GM23338 (cell line): Measurements from ENCODE around the gene RECQL5. TPM values are rescaled to one million over a fixed set of nuclear protein-coding genes. Genes with fewer than 3 reads are reported as not detected.

ENCODE experiments used
- ATAC-seq: fragments of 200-7000 bp; cut with Tn5 transposase; 3 replicates; pipeline ENCODE4 v1.9.1; 2020
- DNase-seq: peaks from one replicate; pipeline ENCODE4 v3.0.0-alpha.2; 2015; ENCODE audit warnings: low spot score
- H2AFZ ChIP-seq: fragments of 200-600 bp; sonication (generic); 2 replicates; pipeline ENCODE4 v1.8.0; 2016; ENCODE audit warnings: antibody characterized with exemption, mild to moderate bottlenecking, moderate library complexity
- H3F3A ChIP-seq: fragments of 200-600 bp; sonication (generic); replicated peaks from 2 replicates; pipeline ENCODE4 v1.8.0; 2017; ENCODE audit warnings: antibody characterized with exemption, mixed run types, low read depth
- H3K27ac ChIP-seq: fragments of 200-600 bp; sonication (generic); 2 replicates; pipeline ENCODE4 v1.6.1; 2016; ENCODE audit warnings: low read depth
- H3K27me3 ChIP-seq: fragments of 200-600 bp; sonication (generic); 2 replicates; pipeline ENCODE4 v1.8.0; 2016; ENCODE audit warnings: mild to moderate bottlenecking, mixed run types, moderate library complexity; ENCODE audit not compliant: insufficient read depth
- H3K36me3 ChIP-seq: fragments of 200-600 bp; sonication (generic); 2 replicates; pipeline ENCODE4 v1.8.0; 2016; ENCODE audit warnings: mild to moderate bottlenecking; ENCODE audit not compliant: insufficient read depth
- H3K4me1 ChIP-seq: fragments of 200-600 bp; sonication (generic); 2 replicates; pipeline ENCODE4 v1.8.0; 2016; ENCODE audit warnings: mild to moderate bottlenecking, moderate library complexity; ENCODE audit not compliant: insufficient read depth
- H3K4me2 ChIP-seq: fragments of 200-600 bp; sonication (generic); 2 replicates; pipeline ENCODE4 v1.7.1; 2017; ENCODE audit warnings: mixed run types
- H3K4me3 ChIP-seq: fragments of 200-600 bp; sonication (generic); 2 replicates; pipeline ENCODE4 v1.6.1; 2016; ENCODE audit warnings: mixed run types
- H3K79me2 ChIP-seq: fragments of 200-600 bp; sonication (generic); replicated peaks from 2 replicates; pipeline ENCODE4 v1.8.0; 2017; ENCODE audit warnings: mild to moderate bottlenecking; ENCODE audit not compliant: insufficient read depth
- H3K9me2 ChIP-seq: fragments of 200-600 bp; sonication (generic); 2 replicates; pipeline ENCODE4 v1.8.0; 2017; ENCODE audit not compliant: insufficient read depth
- H4K20me1 ChIP-seq: fragments of 200-600 bp; sonication (generic); replicated peaks from 2 replicates; pipeline ENCODE4 v1.8.0; 2017; ENCODE audit warnings: mild to moderate bottlenecking; ENCODE audit not compliant: insufficient read depth
- H3K27ac Mint-ChIP-seq: 2 replicates; pipeline ENCODE4 v1.8.0; 2020; ENCODE audit warnings: inconsistent platforms, mild to moderate bottlenecking, moderate library complexity, mixed read lengths
- H3K27me3 Mint-ChIP-seq: 3 replicates; pipeline ENCODE4 v1.8.0; 2022; ENCODE audit warnings: low read depth, mild to moderate bottlenecking, moderate library complexity, mixed read lengths, inconsistent platforms; ENCODE audit not compliant: insufficient read depth, poor library complexity
- H3K36me3 Mint-ChIP-seq: 3 replicates; pipeline ENCODE4 v1.8.0; 2021; ENCODE audit warnings: low read depth, mild to moderate bottlenecking, inconsistent platforms, moderate library complexity, mixed read lengths
- H3K4me1 Mint-ChIP-seq: 3 replicates; pipeline ENCODE4 v1.8.0; 2020; ENCODE audit warnings: mild to moderate bottlenecking, inconsistent platforms, mixed read lengths
- H3K4me3 Mint-ChIP-seq: 3 replicates; pipeline ENCODE4 v1.8.0; 2021; ENCODE audit warnings: moderate library complexity, mild to moderate bottlenecking, inconsistent platforms, mixed read lengths
- H3K9me3 Mint-ChIP-seq: 3 replicates; pipeline ENCODE4 v1.8.0; 2020; ENCODE audit warnings: moderate library complexity, mild to moderate bottlenecking, inconsistent platforms, mixed read lengths
- CREB1 ChIP-seq: fragments of 250-450 bp; sonication (Bioruptor Pico); IDR thresholded peaks from 2 replicates; pipeline ENCODE4 v1.5.0; 2020; ENCODE audit warnings: low read depth, mild to moderate bottlenecking, moderate library complexity
- ETS1 ChIP-seq: IDR thresholded peaks from 2 replicates; pipeline ENCODE4 v1.6.1; 2016; ENCODE audit warnings: antibody characterized with exemption
- EZH2 ChIP-seq: fragments of 200-600 bp; sonication (generic); IDR thresholded peaks from one replicate; pipeline ENCODE4 v1.8.0; 2017; ENCODE audit warnings: antibody characterized with exemption, mild to moderate bottlenecking, low read depth; ENCODE audit not compliant: unreplicated experiment
- EZH2phosphoT487 ChIP-seq: fragments of 200-600 bp; sonication (generic); IDR thresholded peaks from one replicate; pipeline ENCODE4 v1.8.1; 2018; ENCODE audit warnings: antibody characterized with exemption; ENCODE audit not compliant: unreplicated experiment
- JUNB ChIP-seq: IDR thresholded peaks from one replicate; pipeline ENCODE4 v1.6.1; 2016; ENCODE audit warnings: antibody characterized with exemption; ENCODE audit not compliant: unreplicated experiment
- NANOG ChIP-seq: IDR thresholded peaks from 2 replicates; pipeline ENCODE4 v1.6.1; 2016; ENCODE audit warnings: antibody characterized with exemption, borderline replicate concordance
- POLR2AphosphoS5 ChIP-seq: IDR thresholded peaks from 2 replicates; pipeline ENCODE4 v1.6.1; 2016; ENCODE audit warnings: antibody characterized with exemption, low read depth
- STAT1 ChIP-seq: IDR thresholded peaks from one replicate; pipeline ENCODE4 v1.6.1; 2016; ENCODE audit warnings: antibody characterized with exemption; ENCODE audit not compliant: unreplicated experiment
- ZNF114 ChIP-seq: fragments of 250-450 bp; sonication (Bioruptor Pico); IDR thresholded peaks from 2 replicates; pipeline ENCODE4 v1.5.0; 2020; ENCODE audit warnings: mild to moderate bottlenecking, moderate library complexity
- ZNF331 ChIP-seq: fragments of 250-450 bp; sonication (Bioruptor Pico); IDR thresholded peaks from 2 replicates; pipeline ENCODE4 v1.5.0; 2020; ENCODE audit warnings: low read depth, mild to moderate bottlenecking, moderate library complexity
- polyA plus RNA-seq: library from polyadenylated mRNA; unstranded; fragments of >200 nt; fragmentation: Nextera tagmentation; extraction: Ambion mirVana; gene quantifications from 2 replicates; pipeline ENCODE4 v1.2.1, GENCODE V29; 2016
- total RNA-seq: library from RNA; depleted of rRNA; stranded (reverse); fragments of >200 nt; shearing (Covaris generic); gene quantifications from 2 replicates; pipeline ENCODE4 v1.2.3, GENCODE V29; 2014
- TF ChIP-seq, protein P1 (sequence below), 2 experiments: fragments of 200-600 bp in 1 of 2; sonication (generic) in 1 of 2; conservative IDR thresholded peaks; 2 replicates each; pipeline versions ENCODE4 v1.5.1 to v1.6.1; 2016 to 2017; ENCODE audit warnings: antibody characterized with exemption in 2 of 2, low read depth in 2 of 2, mild to moderate bottlenecking in 2 of 2, moderate library complexity in 1 of 2
- TF ChIP-seq, protein P2 (sequence below): IDR thresholded peaks from one replicate; pipeline ENCODE4 v1.6.1; 2018; ENCODE audit warnings: antibody characterized with exemption; ENCODE audit not compliant: unreplicated experiment

The RECQL5 gene
- total and polyA plus RNA-seq, 2 experiments from 2014 or later, result 20.0 to 23.3 TPM

GRCh38 chr17:75673487-75673886 lies 6.5 kb upstream of the RECQL5 start (continued):
- TF ChIP-seq, protein P1, sequence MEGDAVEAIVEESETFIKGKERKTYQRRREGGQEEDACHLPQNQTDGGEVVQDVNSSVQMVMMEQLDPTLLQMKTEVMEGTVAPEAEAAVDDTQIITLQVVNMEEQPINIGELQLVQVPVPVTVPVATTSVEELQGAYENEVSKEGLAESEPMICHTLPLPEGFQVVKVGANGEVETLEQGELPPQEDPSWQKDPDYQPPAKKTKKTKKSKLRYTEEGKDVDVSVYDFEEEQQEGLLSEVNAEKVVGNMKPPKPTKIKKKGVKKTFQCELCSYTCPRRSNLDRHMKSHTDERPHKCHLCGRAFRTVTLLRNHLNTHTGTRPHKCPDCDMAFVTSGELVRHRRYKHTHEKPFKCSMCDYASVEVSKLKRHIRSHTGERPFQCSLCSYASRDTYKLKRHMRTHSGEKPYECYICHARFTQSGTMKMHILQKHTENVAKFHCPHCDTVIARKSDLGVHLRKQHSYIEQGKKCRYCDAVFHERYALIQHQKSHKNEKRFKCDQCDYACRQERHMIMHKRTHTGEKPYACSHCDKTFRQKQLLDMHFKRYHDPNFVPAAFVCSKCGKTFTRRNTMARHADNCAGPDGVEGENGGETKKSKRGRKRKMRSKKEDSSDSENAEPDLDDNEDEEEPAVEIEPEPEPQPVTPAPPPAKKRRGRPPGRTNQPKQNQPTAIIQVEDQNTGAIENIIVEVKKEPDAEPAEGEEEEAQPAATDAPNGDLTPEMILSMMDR (conservative IDR thresholded peaks at IDR 0.05; ENCODE audit: low read depth in 2 of 2), result no peak
- TF ChIP-seq EZH2phosphoT487, result no peak
- no peak for TF ChIP-seq STAT1
- no peak for TF ChIP-seq ZNF331 (CRISPR knock-in tag)
- TF ChIP-seq, protein P2, sequence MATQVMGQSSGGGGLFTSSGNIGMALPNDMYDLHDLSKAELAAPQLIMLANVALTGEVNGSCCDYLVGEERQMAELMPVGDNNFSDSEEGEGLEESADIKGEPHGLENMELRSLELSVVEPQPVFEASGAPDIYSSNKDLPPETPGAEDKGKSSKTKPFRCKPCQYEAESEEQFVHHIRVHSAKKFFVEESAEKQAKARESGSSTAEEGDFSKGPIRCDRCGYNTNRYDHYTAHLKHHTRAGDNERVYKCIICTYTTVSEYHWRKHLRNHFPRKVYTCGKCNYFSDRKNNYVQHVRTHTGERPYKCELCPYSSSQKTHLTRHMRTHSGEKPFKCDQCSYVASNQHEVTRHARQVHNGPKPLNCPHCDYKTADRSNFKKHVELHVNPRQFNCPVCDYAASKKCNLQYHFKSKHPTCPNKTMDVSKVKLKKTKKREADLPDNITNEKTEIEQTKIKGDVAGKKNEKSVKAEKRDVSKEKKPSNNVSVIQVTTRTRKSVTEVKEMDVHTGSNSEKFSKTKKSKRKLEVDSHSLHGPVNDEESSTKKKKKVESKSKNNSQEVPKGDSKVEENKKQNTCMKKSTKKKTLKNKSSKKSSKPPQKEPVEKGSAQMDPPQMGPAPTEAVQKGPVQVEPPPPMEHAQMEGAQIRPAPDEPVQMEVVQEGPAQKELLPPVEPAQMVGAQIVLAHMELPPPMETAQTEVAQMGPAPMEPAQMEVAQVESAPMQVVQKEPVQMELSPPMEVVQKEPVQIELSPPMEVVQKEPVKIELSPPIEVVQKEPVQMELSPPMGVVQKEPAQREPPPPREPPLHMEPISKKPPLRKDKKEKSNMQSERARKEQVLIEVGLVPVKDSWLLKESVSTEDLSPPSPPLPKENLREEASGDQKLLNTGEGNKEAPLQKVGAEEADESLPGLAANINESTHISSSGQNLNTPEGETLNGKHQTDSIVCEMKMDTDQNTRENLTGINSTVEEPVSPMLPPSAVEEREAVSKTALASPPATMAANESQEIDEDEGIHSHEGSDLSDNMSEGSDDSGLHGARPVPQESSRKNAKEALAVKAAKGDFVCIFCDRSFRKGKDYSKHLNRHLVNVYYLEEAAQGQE, result no peak
- no peak for TF ChIP-seq EZH2
- TF ChIP-seq CREB1 (CRISPR knock-in tag), result no peak
- no peak for TF ChIP-seq NANOG
- TF ChIP-seq JUNB, result no peak
- TF ChIP-seq ETS1, result no peak

DNA sequence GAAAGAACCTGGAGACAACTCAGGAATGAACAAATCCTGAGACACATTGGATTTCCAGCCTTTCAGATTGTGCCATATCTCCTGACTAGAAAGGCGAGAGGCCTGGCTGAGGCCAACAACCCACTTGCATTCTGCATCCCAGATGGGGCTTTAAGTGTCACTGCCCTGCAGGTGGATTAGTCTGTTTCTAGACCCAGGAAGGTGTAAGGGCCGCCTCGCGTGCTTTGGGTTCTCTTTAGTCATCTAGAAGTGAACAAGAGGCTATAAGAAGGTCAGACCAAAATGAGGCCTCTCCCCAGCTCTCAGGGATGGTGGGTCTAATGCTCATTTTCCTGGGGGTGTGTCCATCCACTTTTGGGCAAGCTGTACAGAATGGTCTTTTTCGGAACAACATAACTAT lies 5.1 kb upstream of the RECQL5 start:
- Histone ChIP-seq H3K79me2 (peaks cover 67% of the 10 kb centered on the region), H3K4me2 (no peak overlapping the region), H3K27ac (no peak overlapping the region), H3K9me2 (no peaks in the 10 kb centered on the region), H3F3A (peaks cover 11% of the 10 kb centered on the region), H3K4me3 (no peak overlapping the region), H3K27me3 (no peaks in the 10 kb centered on the region), H4K20me1 (peaks cover 28% of the 10 kb centered on the region), H3K36me3 (peaks cover 28% of the 10 kb centered on the region), H2AFZ (no peak overlapping the region), H3K4me1 (peaks cover 8% of the 10 kb centered on the region)
- DNase-seq (no peak), ATAC-seq (no peak)
- no peaks in the 10 kb centered on the region for H3K9me3 Mint-ChIP-seq
- peaks cover 5% of the 10 kb centered on the region for H3K27me3 Mint-ChIP-seq
- no peak overlapping the region for H3K4me3 Mint-ChIP-seq
- peaks cover 52% of the 10 kb centered on the region for H3K36me3 Mint-ChIP-seq
- H3K4me1 Mint-ChIP-seq, result peaks cover 5% of the 10 kb centered on the region
- no peak overlapping the region for H3K27ac Mint-ChIP-seq
- TF ChIP-seq NANOG (no peak), ETS1 (no peak), EZH2phosphoT487 (no peak), CREB1 (CRISPR knock-in tag) (no peak), ZNF114 (CRISPR knock-in tag) (no peak), ZNF331 (CRISPR knock-in tag) (no peak), JUNB (no peak), EZH2 (no peak), POLR2AphosphoS5 (no peak), STAT1 (no peak)
- TF ChIP-seq, protein P1 (conservative IDR thresholded peaks at IDR 0.05; ENCODE audit: low read depth in 2 of 2), result no peak
- TF ChIP-seq, protein P2, result no peak
